Measurements from ENCODE around the gene PTPRH.

PTPRH gene

DNA sequence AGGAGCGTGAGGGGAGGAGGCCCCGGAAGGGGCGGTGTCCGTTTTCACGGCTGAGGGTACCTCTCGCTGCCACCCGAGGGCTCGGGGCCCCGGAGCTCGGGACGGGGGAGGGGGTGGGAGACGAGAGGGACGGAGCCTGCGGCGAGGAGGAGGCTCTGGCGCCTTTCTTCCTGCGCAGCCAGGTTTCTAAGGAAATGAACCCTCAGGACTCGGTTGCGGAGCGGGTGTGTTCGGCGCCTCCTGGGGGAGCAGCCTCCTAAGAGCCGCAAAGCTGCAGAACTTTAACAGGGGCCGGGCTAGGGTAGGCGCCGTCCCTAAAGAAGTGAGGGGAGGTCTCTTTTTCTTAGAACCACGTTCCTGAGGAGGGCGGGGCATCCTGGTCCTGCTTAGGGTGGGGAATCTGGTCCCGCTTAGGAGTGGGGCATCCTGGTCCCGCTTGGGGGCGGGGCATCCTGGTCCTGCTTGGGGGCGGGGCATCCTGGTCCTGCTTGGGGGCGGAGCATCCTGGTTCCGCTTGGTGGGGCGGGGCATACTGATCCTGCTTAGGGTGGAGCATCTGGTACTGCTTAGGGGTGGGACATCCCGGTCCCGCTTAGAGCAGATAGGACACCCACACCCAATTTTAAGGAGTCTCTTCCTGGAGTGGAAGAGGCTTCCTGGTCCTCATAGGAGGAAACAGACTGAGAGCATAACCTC, 35.4 kb downstream of the PTPRH start:
- no peak for TF ChIP-seq ZBTB7A (IDR thresholded peaks at IDR 0.05; ENCODE audit: low read depth)
- no peak for TF ChIP-seq TEAD4 (IDR thresholded peaks at IDR 0.05)
- TF ChIP-seq EP300 (IDR thresholded peaks at IDR 0.05; ENCODE audit: borderline replicate concordance) = no peak
- no peak for TF ChIP-seq EGR1 (IDR thresholded peaks at IDR 0.05)
- no peak for TF ChIP-seq TCF12 (IDR thresholded peaks at IDR 0.05; ENCODE audit: low read depth)

DNA sequence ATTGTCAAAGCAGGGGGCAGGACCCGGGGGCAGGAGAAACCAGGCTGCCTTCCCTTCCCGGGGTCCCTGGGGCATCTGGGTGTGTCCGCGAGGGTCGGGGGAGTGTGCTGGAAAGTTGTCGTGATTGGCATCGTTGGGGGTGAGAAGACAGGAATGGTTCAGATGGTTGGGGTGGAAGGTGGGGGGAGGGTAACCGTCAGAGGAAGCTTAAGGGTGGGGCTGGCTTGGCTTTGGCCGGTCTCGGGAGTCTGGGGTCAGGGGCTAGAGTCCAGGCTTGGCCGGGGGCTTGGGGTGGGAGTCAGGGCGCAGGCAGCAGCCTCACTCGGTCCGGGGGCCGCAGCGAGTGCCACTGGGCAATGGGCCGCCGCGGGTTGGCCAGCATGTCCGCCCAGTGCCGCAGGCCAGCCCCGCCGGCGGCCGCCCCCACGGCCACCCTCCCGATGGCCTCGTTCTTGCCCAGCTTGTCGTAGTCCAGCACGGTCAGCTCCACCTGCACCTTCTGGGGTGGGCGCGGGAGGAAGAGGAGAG, 36.1 kb downstream of the PTPRH start:
- TF ChIP-seq, protein P1, sequence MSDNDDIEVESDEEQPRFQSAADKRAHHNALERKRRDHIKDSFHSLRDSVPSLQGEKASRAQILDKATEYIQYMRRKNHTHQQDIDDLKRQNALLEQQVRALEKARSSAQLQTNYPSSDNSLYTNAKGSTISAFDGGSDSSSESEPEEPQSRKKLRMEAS (IDR thresholded peaks at IDR 0.05) = no peak
- no peak for TF ChIP-seq EP300 (IDR thresholded peaks at IDR 0.05; ENCODE audit: borderline replicate concordance)
- TF ChIP-seq YY1 (IDR thresholded peaks at IDR 0.05; ENCODE audit: low read depth) = no peak

GRCh38 chr19:55172741-55173140, 36.6 kb downstream of the PTPRH start:
- TF ChIP-seq EGR1 (IDR thresholded peaks at IDR 0.05) (no peak), NFIC (IDR thresholded peaks at IDR 0.05) (no peak), EP300 (IDR thresholded peaks at IDR 0.05; ENCODE audit: borderline replicate concordance) (no peak), RAD21 (IDR thresholded peaks at IDR 0.05; ENCODE audit: low read depth) (no peak), TEAD4 (IDR thresholded peaks at IDR 0.05) (no peak), CEBPB (IDR thresholded peaks at IDR 0.05) (no peak)
- TF ChIP-seq, protein P2, sequence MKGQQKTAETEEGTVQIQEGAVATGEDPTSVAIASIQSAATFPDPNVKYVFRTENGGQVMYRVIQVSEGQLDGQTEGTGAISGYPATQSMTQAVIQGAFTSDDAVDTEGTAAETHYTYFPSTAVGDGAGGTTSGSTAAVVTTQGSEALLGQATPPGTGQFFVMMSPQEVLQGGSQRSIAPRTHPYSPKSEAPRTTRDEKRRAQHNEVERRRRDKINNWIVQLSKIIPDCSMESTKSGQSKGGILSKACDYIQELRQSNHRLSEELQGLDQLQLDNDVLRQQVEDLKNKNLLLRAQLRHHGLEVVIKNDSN (IDR thresholded peaks at IDR 0.05) = no peak
- TF ChIP-seq, protein P1 (IDR thresholded peaks at IDR 0.05) = no peak

GRCh38 chr19:55171440-55171839, 37.9 kb downstream of the PTPRH start:
- TF ChIP-seq CREB1 (IDR thresholded peaks at IDR 0.05; ENCODE audit: low read depth) (no peak), NFIC (IDR thresholded peaks at IDR 0.05) (no peak), TEAD4 (IDR thresholded peaks at IDR 0.05) (no peak), RAD21 (IDR thresholded peaks at IDR 0.05; ENCODE audit: low read depth) (no peak), ZBTB7A (IDR thresholded peaks at IDR 0.05; ENCODE audit: low read depth) (no peak), CEBPB (IDR thresholded peaks at IDR 0.05) (no peak), TCF12 (IDR thresholded peaks at IDR 0.05; ENCODE audit: low read depth) (no peak), FOXM1 (IDR thresholded peaks at IDR 0.05; ENCODE audit: borderline replicate concordance, low read depth) (no peak), EP300 (IDR thresholded peaks at IDR 0.05; ENCODE audit: borderline replicate concordance) (no peak), YY1 (IDR thresholded peaks at IDR 0.05; ENCODE audit: low read depth) (no peak)
- TF ChIP-seq, protein P2 (IDR thresholded peaks at IDR 0.05) = no peak
- TF ChIP-seq, protein P1 (IDR thresholded peaks at IDR 0.05) = no peak

- no peak for TF ChIP-seq EP300 (IDR thresholded peaks at IDR 0.05; ENCODE audit: borderline replicate concordance)
- no peak for TF ChIP-seq NFIC (IDR thresholded peaks at IDR 0.05)
- TF ChIP-seq, protein P1 (IDR thresholded peaks at IDR 0.05) = no peak
- no peak for TF ChIP-seq ZBTB7A (IDR thresholded peaks at IDR 0.05; ENCODE audit: low read depth)
- no peak for TF ChIP-seq EGR1 (IDR thresholded peaks at IDR 0.05)
- TF ChIP-seq, protein P3, sequence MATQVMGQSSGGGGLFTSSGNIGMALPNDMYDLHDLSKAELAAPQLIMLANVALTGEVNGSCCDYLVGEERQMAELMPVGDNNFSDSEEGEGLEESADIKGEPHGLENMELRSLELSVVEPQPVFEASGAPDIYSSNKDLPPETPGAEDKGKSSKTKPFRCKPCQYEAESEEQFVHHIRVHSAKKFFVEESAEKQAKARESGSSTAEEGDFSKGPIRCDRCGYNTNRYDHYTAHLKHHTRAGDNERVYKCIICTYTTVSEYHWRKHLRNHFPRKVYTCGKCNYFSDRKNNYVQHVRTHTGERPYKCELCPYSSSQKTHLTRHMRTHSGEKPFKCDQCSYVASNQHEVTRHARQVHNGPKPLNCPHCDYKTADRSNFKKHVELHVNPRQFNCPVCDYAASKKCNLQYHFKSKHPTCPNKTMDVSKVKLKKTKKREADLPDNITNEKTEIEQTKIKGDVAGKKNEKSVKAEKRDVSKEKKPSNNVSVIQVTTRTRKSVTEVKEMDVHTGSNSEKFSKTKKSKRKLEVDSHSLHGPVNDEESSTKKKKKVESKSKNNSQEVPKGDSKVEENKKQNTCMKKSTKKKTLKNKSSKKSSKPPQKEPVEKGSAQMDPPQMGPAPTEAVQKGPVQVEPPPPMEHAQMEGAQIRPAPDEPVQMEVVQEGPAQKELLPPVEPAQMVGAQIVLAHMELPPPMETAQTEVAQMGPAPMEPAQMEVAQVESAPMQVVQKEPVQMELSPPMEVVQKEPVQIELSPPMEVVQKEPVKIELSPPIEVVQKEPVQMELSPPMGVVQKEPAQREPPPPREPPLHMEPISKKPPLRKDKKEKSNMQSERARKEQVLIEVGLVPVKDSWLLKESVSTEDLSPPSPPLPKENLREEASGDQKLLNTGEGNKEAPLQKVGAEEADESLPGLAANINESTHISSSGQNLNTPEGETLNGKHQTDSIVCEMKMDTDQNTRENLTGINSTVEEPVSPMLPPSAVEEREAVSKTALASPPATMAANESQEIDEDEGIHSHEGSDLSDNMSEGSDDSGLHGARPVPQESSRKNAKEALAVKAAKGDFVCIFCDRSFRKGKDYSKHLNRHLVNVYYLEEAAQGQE (IDR thresholded peaks at IDR 0.05; ENCODE audit: low read depth) = no peak
- no peak for TF ChIP-seq YY1 (IDR thresholded peaks at IDR 0.05; ENCODE audit: low read depth)
- no peak for TF ChIP-seq RAD21 (IDR thresholded peaks at IDR 0.05; ENCODE audit: low read depth)
- TF ChIP-seq TAF1 (IDR thresholded peaks at IDR 0.05; ENCODE audit: low read depth) = no peak
Observed at GRCh38 chr19:55169136-55169535, 40.2 kb downstream of the PTPRH start.

DNA sequence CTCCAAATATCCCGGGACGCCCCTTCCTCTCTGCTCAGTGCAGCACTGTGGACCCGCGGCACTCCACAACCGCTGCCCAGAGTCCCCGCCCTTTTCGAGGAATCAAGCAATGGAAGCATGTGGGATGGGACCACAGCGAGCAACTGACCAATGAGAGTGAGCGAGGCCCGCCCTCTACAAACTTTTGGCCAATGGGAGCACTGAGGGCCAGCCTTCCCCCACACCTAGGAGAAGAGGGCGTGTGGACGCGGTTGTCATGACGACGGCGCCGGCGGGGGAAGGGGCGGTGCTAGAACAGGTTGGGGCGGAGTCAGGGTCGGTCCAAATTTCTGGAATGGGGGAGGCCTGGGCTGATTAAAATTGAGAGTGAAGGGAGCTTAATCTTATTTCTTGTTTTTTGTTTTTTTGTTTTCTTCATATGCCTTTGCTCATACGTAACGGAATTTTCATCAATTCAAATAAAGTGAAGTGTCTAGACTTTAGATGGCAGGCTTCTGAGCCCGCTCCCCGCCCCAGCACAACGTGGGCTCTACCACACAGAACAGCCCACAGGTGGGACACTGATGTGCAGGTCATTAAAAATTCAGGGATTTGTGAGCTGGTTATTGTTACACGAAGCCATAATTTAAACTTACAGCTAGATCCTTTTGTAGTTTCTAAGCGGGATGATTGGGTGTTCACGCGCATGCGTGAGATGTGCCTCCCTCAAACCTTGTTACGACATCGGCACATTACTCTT, 42.6 kb downstream of the PTPRH start, which contains the start of gene DNAAF3:
Gene DNAAF3, minus strand, starts transcription at position 84 of the 739 bp plus-strand sequence. CDS start 200 bp downstream, outside the sequence.
- TF ChIP-seq RAD21 (IDR thresholded peaks at IDR 0.05; ENCODE audit: low read depth) = no peak
- TF ChIP-seq FOXM1 (IDR thresholded peaks at IDR 0.05; ENCODE audit: borderline replicate concordance, low read depth) = no peak
- TF ChIP-seq, protein P3 (IDR thresholded peaks at IDR 0.05; ENCODE audit: low read depth) = no peak
- no peak for TF ChIP-seq NFIC (IDR thresholded peaks at IDR 0.05)
- no peak for TF ChIP-seq TCF12 (IDR thresholded peaks at IDR 0.05; ENCODE audit: low read depth)
- TF ChIP-seq TAF1 (IDR thresholded peaks at IDR 0.05; ENCODE audit: low read depth) = no peak
- no peak for TF ChIP-seq TEAD4 (IDR thresholded peaks at IDR 0.05)
- TF ChIP-seq YY1 (IDR thresholded peaks at IDR 0.05; ENCODE audit: low read depth) = no peak
- TF ChIP-seq CEBPB (IDR thresholded peaks at IDR 0.05) = peak; percentile 54; the same call in 1 of the 2 replicates
- peak; percentile 38; the same call in 1 of the 2 replicates for TF ChIP-seq EP300 (IDR thresholded peaks at IDR 0.05; ENCODE audit: borderline replicate concordance)
- TF ChIP-seq ZBTB7A (IDR thresholded peaks at IDR 0.05; ENCODE audit: low read depth) = no peak
- TF ChIP-seq, protein P1 (IDR thresholded peaks at IDR 0.05) = no peak
- TF ChIP-seq, protein P2 (IDR thresholded peaks at IDR 0.05) = no peak
- no peak for TF ChIP-seq EGR1 (IDR thresholded peaks at IDR 0.05)
- TF ChIP-seq CREB1 (IDR thresholded peaks at IDR 0.05; ENCODE audit: low read depth) = no peak
